Tibial artery (tissue), 4 donors: Measurements from ENCODE around the gene IGF2BP3.

ENCODE experiments used
- DNase-seq, 2 donors: peaks; one replicate each; pipeline ENCODE4 v3.0.0-alpha.2; 2019
- H3K27ac ChIP-seq, 2 donors: fragments of 200-600 bp; sonication (generic) in 1 of 2; 1 replicate in 1 of 2; 2 replicates in 1 of 2; pipeline ENCODE4 v1.5.1; 2018 to 2019; ENCODE audit warnings: mild to moderate bottlenecking in 1 of 2
- H3K27me3 ChIP-seq, 2 donors: fragments of 200-600 bp; sonication (generic) in 1 of 2; one replicate each; pipeline versions ENCODE4 v1.5.1 to v1.6.0; 2016 to 2019
- H3K36me3 ChIP-seq, 3 donors: fragments of 200-600 bp; sonication (generic) in 2 of 3; one replicate each; pipeline ENCODE4 v1.5.1; 2016 to 2019; ENCODE audit warnings: mild to moderate bottlenecking in 2 of 3
- H3K4me1 ChIP-seq, 4 donors: fragments of 200-600 bp; sonication (generic) in 2 of 4; 1 replicate in 3 of 4; 2 replicates in 1 of 4; pipeline ENCODE4 v1.5.1; 2016 to 2019
- H3K4me3 ChIP-seq, 2 donors: fragments of 200-600 bp; sonication (generic) in 1 of 2; 1 replicate in 1 of 2; 2 replicates in 1 of 2; pipeline ENCODE4 v1.5.1; 2018 to 2019; ENCODE audit warnings: mild to moderate bottlenecking in 2 of 2
- H3K9me3 ChIP-seq, 3 donors: fragments of 200-600 bp; sonication (generic) in 1 of 3; one replicate each; pipeline ENCODE4 v1.5.1; 2016 to 2019
- CTCF ChIP-seq, 2 experiments: fragments of 200-600 bp in 1 of 2; fragments of 450-650 bp in 1 of 2; IDR thresholded peaks; one replicate each; pipeline ENCODE4 v1.5.1; 2017 to 2019; ENCODE audit warnings: antibody characterized with exemption in 2 of 2, mild to moderate bottlenecking in 1 of 2, moderate library complexity in 1 of 2
- intact Hi-C: fragments of 100-400 bp; cut with DNase I; formaldehyde crosslinking; loops from one replicate; pipeline ENCODE4 v1.15.0; 2023; ENCODE audit warnings: low total_unique reads

Gene IGF2BP3

GRCh38 chr7:23422384-23422783 lies 47.9 kb downstream of the IGF2BP3 start:
- no peak overlapping the region for H3K4me3 ChIP-seq

GRCh38 chr7:23419845-23420244 lies 50.4 kb downstream of the IGF2BP3 start:
- no peak for DNase-seq
- H3K4me3 ChIP-seq, result no peak overlapping the region
- no peak overlapping the region for H3K27ac ChIP-seq
- no peak for TF ChIP-seq CTCF (IDR thresholded peaks at IDR 0.05)
- H3K4me1 ChIP-seq, result no peaks in the 10 kb centered on the region
- H3K27me3 ChIP-seq, result peaks cover 0 to 4% of the 10 kb centered on the region in 2 donors
- H3K36me3 ChIP-seq, result no peaks in the 10 kb centered on the region
- H3K9me3 ChIP-seq, result no peaks in the 10 kb centered on the region
- intact Hi-C loops, result no loop called here

More at GRCh38 chr7:23422384-23422783, 47.9 kb downstream of the IGF2BP3 start:
- H3K27ac ChIP-seq, result no peak overlapping the region
- no peaks in the 10 kb centered on the region for H3K9me3 ChIP-seq
- H3K36me3 ChIP-seq, result no peaks in the 10 kb centered on the region
- H3K27me3 ChIP-seq, result peaks cover 0 to 4% of the 10 kb centered on the region in 2 donors
- no peak for DNase-seq
- TF ChIP-seq CTCF (IDR thresholded peaks at IDR 0.05), result no peak
- H3K4me1 ChIP-seq, result no peaks in the 10 kb centered on the region
- intact Hi-C loops, result no loop called here

- TF ChIP-seq CTCF (IDR thresholded peaks at IDR 0.05), result no peak
- H3K36me3 ChIP-seq, result no peaks in the 10 kb centered on the region
- H3K4me1 ChIP-seq, result no peaks in the 10 kb centered on the region
- H3K4me3 ChIP-seq, result no peak overlapping the region
- no peak overlapping the region for H3K27ac ChIP-seq
- intact Hi-C loops, result no loop called here
- peaks cover 0 to under 1% of the 10 kb centered on the region in 2 donors for H3K27me3 ChIP-seq
- DNase-seq, result no peak
- no peaks in the 10 kb centered on the region for H3K9me3 ChIP-seq
Observed at GRCh38 chr7:23419160-23419559, 51.1 kb downstream of the IGF2BP3 start.

- Histone ChIP-seq H3K36me3 (no peaks in the 10 kb centered on the region), H3K27me3 (no peaks in the 10 kb centered on the region), H3K9me3 (no peaks in the 10 kb centered on the region), H3K4me3 (no peak overlapping the region), H3K27ac (no peak overlapping the region), H3K4me1 (no peaks in the 10 kb centered on the region)
- no peak for DNase-seq
- intact Hi-C loops, result no loop called here
- no peak for TF ChIP-seq CTCF (IDR thresholded peaks at IDR 0.05)
Observed at GRCh38 chr7:23418046-23418445, 52.2 kb downstream of the IGF2BP3 start.

- TF ChIP-seq CTCF (IDR thresholded peaks at IDR 0.05), result no peak
- no peaks in the 10 kb centered on the region for H3K9me3 ChIP-seq
- DNase-seq, result no peak
- no peaks in the 10 kb centered on the region for H3K36me3 ChIP-seq
- intact Hi-C loops, result no loop called here
- H3K4me1 ChIP-seq, result no peaks in the 10 kb centered on the region
- no peak overlapping the region for H3K27ac ChIP-seq
- no peaks in the 10 kb centered on the region for H3K27me3 ChIP-seq
- H3K4me3 ChIP-seq, result no peak overlapping the region
Observed at GRCh38 chr7:23415198-23415597, 55.1 kb downstream of the IGF2BP3 start.
